Esophagus squamous epithelium (tissue), 4 donors: ENCODE results near the gene PCDHGA12.

Source experiments
- POLR2A ChIP-seq, 4 donors: fragments of 450-650 bp; IDR thresholded peaks; one replicate each; pipeline ENCODE4 v1.6.1; 2017; ENCODE audit warnings: antibody characterized with exemption in 4 of 4, mild to moderate bottlenecking in 4 of 4, moderate library complexity in 3 of 4
- TF ChIP-seq, protein P1 (sequence below), 6 experiments: fragments of 450-650 bp in 4 of 6; fragments of 200-600 bp in 2 of 6; sonication (generic) in 2 of 6; IDR thresholded peaks; one replicate each; pipeline ENCODE4 v1.5.1; 2016 to 2019; ENCODE audit warnings: antibody characterized with exemption in 6 of 6, mild to moderate bottlenecking in 4 of 6, moderate library complexity in 4 of 6

- TF ChIP-seq, protein P1, sequence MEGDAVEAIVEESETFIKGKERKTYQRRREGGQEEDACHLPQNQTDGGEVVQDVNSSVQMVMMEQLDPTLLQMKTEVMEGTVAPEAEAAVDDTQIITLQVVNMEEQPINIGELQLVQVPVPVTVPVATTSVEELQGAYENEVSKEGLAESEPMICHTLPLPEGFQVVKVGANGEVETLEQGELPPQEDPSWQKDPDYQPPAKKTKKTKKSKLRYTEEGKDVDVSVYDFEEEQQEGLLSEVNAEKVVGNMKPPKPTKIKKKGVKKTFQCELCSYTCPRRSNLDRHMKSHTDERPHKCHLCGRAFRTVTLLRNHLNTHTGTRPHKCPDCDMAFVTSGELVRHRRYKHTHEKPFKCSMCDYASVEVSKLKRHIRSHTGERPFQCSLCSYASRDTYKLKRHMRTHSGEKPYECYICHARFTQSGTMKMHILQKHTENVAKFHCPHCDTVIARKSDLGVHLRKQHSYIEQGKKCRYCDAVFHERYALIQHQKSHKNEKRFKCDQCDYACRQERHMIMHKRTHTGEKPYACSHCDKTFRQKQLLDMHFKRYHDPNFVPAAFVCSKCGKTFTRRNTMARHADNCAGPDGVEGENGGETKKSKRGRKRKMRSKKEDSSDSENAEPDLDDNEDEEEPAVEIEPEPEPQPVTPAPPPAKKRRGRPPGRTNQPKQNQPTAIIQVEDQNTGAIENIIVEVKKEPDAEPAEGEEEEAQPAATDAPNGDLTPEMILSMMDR (IDR thresholded peaks at IDR 0.05), result no peak
- TF ChIP-seq POLR2A (IDR thresholded peaks at IDR 0.05), result no peak
Measured at GRCh38 chr5:141440341-141440740, 10.0 kb downstream of the PCDHGA12 start.
